CD4-positive, alpha-beta T cell treated with Interleukin-12 subunit alpha and Interleukin-12 subunit beta, for 1 hour (primary cell): Measurements from ENCODE around the gene IQCC.
"Not testable (repeated sequence)": the region's sequence is repeated elsewhere in the genome, so short reads cannot be mapped to it uniquely, and the experiment has no call there.

Source experiments
- DNase-seq: peaks from one replicate; pipeline ENCODE4 v3.0.0-alpha.2; 2020

Gene IQCC

DNA sequence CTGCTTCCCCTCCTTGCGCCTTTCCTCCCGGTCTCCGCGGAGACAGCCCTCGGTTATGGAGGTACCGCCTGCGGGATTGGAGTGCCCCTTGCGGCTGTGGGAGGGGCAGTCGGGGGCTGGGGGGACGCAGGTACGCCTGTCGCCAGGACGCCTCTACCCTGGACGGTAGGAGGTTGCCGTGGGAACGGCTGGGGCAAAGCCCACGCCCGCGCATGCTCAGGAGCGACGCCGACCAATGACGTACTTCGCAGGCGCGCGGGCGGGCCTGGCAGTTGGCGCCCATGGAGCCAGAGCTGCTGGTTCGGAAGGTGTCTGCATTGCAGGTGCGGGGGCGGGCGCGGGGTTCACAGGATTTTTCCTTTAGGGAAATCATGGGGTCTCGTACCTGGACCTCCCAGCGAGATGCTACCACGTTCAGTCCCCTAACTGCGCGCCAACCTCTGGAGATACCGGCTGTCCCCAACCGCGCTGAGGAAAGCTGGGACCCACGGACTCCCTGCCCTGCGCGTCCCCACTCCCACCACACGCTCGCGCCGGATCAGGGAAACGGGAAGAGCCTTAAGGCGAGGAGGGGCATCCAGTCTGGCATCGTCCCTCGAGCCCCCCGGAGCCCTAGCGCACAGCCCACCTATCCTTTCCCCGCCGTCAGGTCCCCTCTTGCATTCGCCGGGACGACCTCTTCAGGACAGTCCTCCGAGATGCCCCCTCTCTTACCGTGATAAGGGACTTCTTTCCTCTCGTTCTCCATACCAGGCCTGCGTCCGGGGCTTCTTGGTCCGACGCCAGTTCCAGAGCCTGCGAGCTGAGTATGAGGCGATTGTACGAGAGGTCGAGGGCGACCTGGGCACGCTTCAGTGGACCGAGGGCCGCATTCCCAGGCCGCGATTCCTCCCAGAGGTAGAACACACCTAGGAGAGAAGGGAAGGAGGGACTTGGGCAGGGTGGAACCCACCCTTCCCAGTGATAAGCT is at the start of gene IQCC:
Gene IQCC, plus strand, starts transcription at position 271 of the 970 bp plus-strand sequence. Its CDS starts 11 bp downstream, at position 282.
- peak; percentile 90 for DNase-seq

DNA sequence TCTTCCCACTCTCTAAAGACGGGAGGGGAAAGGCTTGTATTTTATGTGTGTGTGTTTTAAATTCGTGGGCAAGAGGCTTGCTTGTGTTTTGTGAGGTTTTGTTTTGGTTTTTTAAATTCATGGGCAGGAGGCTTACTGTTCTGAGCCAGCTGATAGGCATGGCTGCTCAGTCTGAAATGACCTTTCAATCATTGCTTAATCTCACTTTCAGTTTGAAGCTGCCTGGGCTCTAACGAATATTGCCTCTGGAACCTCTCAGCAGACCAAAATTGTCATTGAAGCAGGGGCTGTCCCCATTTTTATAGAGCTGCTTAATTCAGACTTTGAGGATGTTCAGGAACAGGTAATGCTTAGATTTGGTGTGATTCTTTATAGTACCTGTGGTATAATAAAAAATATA is 46.3 kb upstream of the IQCC start:
- DNase-seq, result no peak

DNA sequence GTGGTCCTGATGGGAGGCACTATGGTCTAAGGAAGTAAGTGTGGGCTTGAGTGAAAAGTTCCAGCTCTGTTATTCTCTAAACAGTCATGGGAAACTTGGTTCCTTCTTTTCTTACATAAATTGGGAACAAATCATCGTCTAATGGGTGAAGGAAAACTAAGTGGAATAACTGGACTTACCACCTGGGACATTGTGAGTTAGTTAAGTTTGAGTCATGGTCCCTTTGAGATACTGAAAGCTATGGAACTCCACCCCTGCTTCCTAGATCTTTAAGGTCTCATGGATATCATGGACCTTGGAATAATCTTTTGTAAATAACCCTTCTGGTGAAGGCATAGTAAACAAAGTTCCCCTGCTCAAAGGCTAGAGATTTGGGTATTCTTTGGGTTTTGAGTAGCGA is 42.1 kb upstream of the IQCC start:
- DNase-seq, result no peak

DNA sequence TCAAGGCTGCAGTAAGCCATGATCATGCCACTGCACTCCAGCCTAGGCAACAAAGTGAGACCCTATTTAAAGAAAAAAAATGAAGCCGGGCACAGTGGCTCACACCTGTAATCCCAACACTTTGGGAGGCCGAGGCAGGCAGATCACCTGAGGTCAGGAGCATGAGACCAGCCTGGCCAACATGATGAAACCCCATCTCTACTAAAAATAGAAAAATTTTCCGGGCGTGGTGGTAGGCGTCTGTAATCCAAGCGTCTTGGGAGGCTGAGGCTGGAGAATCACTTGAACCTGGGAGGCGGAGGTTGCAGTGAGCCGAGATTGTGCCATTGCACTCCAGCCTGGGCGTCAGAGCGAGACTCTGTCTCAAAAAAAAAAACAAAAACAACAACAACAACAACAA is 39.8 kb upstream of the IQCC start:
- DNase-seq, result not testable (repeated sequence)

DNA sequence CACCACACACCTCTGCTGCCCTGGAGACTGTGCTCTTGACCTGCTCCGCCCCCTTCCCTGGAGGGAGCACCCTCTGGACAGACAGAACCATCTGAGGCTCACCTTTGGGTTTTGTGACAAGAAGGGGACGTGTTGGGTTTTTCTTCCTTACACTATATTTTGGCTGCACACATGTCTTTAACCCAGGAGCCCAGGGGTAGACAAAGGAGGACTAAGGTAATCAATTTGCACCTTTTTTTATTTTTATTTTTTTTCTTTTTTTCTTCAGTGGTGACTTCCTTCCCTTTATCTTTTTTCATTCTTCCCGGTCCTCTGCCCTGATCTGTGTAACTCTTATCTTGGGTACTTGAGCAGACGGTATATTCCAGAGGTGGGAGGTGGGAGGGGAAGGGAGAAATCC is 34.5 kb upstream of the IQCC start:
- DNase-seq, result no peak

DNA sequence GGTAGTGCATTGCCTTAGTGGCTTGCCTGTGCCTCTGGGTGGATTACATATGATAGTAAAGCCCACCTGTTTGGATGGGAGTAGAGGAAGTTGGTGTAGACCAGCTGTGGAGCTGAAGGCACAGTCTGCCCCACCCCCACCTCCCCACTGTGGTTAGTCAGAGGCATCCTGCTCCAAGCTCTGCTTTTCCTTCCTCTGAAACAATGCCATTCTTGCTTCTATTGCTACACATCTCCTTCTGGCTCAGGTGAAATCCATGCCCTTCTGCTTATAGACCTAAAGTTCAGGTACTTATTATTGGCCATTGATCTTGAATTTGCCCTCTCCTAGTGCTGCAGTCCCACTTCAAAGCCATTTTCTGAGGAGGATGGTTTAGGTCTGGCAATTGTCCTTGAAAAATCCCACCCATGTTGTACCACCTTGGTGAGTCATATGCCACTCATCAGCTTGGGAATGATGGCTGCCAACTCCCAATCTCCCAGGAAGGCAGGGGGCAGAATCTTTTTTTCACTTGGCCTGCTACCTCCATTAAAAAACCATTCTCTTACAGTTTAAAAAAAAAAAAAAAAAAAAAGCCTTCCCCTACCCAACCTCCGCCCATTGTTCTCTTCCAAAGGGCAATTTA is 32.7 kb upstream of the IQCC start:
- no peak for DNase-seq

DNA sequence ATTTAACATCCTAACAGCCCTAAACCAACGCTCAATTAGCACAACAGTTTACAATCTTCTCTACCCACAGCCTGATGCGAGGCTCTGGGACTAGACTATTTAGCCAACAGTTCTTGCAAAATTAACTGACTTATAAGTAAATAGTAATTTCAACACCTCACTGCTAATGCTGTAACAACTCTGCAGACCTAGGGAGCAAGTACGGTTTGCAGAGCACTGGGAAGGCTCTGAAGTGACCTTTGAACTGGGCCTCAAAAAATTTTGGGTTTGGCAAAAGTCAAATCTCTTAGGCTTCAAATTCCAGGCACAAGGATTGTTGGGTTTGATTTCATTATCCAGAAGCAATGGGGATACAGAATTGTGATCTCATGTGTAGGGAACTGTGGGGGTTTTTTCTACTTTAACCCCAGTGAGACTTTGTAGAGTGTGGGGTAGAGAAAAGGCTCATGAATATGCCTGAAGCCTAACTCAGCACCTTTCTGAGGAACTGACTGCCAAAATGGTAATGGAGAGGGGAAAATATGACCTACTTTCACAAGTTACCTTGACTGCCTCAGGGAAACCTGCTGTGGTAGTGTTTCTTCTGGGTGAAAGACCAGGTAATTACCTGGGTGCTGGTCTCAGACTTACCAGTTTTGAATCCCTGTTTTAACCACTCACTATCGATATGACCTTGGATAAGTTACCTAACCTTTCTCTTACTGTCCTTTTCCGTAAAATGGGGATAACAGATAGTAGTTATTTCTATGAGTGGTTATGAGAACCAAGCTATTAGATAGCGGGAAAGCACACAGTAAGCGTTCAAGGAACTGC is 26.9 kb upstream of the IQCC start:
- no peak for DNase-seq

DNA sequence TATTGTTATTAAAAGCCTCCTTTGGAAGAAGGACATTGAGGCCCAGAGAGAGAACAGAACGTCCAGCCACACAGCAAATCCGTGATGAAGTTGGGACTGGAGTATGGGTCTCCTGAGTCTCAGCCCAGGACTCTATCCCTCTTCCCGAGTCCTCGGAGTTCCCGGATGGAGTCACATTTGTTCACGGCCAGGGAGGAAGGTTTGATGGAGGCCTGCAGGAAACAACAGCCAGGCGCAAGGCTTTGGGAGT is 26.4 kb upstream of the IQCC start:
- DNase-seq, result no peak

DNA sequence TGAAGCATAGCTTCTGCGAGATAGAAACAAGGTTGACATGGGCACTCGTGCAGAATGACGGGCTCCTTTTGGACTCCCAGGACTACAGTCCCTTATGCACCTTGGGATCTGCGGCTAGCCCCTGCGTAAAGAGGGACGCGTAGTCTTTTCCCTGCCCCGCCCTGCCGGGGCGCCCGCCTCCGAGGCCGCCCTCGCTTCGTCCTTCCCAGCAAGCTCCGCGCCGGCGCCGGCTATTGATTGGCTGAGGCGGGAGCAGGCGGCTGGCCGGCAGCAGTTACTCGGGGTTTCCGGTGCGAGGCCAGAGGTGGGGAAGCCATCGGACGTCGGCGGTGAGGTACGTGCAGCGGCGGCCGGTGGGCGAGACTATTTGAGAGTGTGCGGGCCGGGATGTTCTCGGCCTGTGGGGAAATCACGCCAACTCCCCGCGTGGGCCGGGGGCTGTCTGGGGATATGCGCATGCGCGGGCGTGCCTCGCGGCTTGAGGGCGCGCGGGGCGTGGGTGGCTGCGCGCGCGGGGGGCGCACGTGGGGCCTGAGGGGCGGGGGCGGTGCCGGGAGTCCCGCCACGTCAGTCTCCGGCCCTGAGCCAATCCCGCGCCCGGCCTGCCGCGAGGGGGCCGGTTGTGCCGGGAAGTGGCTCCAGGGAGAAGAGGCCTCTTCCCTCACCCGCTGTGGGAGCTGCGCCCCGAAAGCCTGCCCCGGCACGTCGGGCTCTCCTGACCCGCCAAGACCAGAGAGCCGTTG is 25.9 kb upstream of the IQCC start, which contains the start of gene TXLNA:
Gene TXLNA, plus strand, starts transcription at position 233 of the 743 bp plus-strand sequence. CDS start 671 bp downstream, outside the sequence.
- DNase-seq, result peak; percentile 89

DNA sequence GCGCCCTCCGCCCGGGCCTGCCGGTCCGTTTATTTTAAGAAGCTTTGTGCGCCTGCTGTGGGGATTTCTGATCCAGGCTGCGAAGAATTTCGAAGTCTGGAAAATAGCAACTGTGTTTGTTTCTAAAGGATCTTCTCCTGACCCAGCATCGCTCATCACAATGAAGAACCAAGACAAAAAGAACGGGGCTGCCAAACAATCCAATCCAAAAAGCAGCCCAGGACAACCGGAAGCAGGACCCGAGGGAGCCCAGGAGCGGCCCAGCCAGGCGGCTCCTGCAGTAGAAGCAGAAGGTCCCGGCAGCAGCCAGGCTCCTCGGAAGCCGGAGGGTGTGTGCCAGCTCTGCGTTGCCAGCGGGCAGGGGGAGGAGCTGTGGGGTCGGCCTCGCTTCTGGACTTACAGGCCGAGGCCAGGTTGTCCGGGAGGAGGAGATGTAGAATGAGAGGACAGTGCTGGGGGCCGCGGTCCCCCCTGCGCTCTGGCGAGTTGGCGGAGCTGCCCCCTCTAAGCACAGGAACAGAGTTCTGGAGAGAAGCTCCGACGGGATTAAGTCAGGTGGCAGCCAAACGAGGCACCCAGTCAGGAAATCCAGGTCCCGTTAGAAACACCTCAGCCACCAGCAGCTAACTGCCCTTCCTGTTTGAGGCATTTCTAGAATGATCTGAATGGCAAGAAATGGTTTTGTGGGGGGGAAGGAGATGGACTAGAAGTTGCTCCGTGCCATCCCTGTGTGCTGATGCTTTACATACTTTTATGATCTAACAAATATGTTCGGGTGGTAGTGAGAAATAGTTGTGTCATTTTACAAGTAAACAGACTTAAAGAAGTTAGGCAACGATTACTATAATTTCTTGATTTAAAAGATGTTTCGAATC is 25.0 kb upstream of the IQCC start:
- peak; percentile 29 for DNase-seq

DNA sequence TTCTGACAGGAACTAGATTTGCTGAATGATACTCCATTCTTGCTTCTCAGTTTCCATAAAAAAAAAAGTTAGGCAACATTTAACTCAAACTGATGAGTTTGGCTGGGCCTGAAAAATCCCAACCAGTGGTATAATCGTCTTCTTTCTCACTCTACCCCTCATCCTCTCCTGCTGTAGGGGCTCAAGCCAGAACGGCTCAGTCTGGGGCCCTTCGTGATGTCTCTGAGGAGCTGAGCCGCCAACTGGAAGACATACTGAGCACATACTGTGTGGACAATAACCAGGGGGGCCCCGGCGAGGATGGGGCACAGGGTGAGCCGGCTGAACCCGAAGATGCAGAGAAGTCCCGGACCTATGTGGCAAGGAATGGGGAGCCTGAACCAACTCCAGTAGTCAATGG is 24.4 kb upstream of the IQCC start:
- DNase-seq, result no peak

DNA sequence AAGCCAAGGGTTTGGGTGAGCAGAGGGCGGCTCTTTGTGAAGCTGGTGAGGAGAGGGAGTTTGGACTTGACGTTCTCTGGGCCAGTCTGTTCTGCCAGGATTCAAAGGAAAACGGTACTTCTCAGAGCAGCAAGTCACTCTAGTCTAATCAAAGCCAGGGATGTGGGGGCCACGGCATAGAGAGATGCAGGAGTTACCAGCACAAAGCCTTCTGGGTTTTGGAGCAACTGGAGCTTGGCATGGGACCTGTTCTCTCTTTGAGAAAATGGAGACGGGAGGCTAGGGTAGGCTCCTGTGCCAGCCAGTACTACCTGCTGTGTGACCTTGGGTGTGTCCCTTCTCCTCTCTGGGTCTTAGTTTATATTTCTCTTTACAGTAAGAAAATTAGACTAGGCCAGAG is 23.9 kb upstream of the IQCC start:
- DNase-seq, result no peak

DNA sequence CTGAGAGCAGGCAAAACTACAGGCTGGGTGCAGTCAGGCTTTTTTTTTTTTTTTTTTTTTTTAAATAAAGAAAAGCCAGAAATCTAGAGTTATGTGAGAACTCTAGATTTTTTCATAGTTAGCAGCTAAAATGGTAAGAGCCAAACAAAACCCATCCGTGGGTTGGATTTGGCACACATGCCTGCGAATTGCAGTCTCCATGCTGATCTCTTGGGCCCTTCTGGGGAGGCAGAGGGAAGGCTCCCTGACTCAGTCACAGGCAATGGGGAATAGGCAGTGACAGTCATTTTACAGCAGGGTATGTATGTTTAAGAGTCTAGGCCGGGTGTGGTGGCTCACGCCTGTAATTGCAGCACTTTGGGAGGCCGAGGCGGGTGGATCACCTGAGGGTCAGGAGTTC is 23.4 kb upstream of the IQCC start:
- DNase-seq, result no peak

DNA sequence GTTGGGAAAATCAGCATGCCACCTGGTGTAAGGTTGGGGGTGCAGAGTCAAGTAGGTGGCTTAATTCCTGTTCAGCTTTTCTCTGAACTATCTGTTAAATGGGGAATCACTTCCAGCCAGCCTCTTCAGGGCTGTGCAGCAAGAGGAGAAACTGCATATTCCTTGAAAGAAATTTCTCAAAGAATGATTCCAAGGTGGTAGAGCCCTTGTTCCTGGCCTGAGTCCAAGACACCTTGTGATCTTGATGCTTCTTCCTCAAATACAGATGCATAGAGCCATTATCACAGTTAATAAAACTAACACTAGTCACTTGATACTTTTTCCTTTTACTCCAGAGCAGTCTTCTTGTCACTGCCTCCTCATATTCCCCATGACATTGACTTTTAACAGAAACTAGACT is 20.8 kb upstream of the IQCC start:
- no peak for DNase-seq

DNA sequence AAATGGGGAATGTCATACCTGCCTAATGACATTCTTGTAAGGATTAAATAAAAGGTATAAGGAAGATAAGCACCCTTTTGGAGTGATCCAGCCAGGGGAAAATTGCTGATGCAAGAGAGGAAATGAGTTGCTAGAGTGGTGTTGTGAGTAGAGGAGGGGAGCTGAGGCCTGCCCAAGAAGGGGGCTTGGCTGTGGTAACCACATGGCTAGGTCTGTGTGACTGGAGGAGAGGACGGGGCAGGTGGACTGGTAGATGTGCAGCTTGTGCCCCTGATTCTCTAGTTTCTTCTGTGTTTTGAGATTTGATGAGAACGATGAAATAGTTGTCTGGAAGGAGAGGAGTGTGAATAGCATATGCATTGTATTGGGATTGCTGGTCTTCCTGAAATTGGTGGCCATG is 19.4 kb upstream of the IQCC start:
- DNase-seq, result no peak

DNA sequence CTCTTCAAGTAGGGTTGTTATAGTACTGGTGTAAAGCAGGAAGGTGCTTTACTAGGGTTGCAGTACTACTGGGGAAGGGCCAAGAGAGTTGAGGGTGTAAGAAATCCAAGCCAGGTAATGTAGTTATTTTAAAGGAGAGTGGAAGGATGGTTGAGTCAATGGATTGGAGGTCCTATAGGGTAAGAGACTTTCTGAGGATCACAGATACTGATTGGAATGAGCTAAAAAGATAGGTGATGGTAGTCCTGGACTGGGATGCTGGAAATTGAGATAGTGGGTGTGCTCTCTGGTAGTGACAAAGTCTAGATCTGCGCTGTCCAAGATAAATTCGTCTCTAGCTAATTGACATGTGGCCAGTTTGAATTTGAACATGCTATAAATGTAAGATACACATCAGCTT is 19.0 kb upstream of the IQCC start:
- DNase-seq, result no peak

DNA sequence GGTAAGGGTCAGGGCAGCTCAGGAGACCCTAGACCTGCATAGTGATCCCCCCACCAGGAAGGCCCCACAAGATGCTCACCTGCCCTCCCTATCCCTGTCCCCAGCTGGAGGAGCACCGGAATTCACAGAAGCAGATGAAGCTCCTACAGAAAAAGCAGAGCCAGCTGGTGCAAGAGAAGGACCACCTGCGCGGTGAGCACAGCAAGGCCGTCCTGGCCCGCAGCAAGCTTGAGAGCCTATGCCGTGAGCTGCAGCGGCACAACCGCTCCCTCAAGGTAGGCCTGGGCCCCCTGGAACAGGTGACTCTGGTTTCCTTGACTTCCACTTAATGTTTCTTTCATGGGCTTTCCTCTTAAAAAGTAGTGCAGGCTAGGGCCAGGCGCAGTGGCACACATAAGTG is 17.6 kb upstream of the IQCC start:
- DNase-seq, result no peak

DNA sequence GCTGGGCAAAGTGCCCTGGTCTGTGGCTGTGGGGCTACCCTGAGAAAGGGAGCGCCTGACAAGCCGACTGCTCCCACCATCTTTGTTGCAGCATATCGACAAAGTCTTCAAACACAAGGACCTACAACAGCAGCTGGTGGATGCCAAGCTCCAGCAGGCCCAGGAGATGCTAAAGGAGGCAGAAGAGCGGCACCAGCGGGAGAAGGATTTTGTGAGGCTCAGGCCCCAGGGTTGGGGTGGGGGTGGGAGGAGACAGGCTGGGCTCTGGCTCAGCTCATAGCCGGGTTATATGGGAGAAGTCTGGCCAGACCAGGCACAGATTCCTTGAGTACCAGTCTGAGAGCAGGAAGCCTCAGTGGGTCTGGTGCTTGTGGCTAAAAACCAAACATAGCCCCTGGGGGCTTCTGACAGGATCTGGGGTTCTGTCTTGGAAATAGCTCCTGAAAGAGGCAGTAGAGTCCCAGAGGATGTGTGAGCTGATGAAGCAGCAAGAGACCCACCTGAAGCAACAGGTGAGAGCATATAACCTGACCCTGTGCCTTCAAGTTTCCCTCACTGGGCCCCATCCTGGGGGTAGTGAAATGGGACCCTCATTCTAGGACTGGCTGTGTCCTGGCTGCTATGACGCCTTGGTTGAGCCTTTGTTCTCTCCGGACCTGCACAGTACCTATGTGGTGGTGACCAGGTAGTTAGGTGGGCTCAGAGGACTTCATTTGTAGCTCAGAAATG is 13.1 kb upstream of the IQCC start:
- DNase-seq, result no peak

DNA sequence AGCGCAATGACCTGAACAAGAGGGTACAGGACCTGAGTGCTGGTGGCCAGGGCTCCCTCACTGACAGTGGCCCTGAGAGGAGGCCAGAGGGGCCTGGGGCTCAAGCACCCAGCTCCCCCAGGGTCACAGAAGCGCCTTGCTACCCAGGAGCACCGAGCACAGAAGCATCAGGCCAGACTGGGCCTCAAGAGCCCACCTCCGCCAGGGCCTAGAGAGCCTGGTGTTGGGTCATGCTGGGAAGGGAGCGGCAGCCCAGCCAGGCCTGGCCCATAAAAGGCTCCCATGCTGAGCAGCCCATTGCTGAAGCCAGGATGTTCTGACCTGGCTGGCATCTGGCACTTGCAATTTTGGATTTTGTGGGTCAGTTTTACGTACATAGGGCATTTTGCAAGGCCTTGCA is 10.5 kb upstream of the IQCC start:
- no peak for DNase-seq

DNA sequence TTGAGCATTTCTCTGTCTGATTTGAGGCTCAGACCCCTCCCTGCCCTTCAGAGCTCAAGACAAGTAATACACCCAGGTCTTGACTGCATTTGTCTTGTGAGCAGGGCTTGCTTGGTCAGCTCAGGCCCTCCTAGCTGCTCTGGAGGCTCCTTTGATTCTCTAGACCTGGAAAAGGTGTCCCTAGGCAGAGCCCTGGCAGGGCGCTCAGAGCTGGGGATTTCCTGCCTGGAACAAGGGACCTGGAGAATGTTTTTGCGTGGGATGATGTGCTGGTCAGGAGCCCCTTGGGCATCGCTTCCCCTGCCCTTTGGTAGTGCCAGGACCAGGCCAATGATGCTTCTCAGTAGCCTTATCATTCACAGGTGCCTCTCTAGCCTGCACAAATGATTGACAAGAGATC is 9.9 kb upstream of the IQCC start:
- DNase-seq, result no peak
